ENCODE measurements around the gene ATG13.
"Not testable (repeated sequence)": the region's sequence is repeated elsewhere in the genome, so short reads cannot be mapped to it uniquely, and the experiment has no call there.

Gene ATG13

DNA sequence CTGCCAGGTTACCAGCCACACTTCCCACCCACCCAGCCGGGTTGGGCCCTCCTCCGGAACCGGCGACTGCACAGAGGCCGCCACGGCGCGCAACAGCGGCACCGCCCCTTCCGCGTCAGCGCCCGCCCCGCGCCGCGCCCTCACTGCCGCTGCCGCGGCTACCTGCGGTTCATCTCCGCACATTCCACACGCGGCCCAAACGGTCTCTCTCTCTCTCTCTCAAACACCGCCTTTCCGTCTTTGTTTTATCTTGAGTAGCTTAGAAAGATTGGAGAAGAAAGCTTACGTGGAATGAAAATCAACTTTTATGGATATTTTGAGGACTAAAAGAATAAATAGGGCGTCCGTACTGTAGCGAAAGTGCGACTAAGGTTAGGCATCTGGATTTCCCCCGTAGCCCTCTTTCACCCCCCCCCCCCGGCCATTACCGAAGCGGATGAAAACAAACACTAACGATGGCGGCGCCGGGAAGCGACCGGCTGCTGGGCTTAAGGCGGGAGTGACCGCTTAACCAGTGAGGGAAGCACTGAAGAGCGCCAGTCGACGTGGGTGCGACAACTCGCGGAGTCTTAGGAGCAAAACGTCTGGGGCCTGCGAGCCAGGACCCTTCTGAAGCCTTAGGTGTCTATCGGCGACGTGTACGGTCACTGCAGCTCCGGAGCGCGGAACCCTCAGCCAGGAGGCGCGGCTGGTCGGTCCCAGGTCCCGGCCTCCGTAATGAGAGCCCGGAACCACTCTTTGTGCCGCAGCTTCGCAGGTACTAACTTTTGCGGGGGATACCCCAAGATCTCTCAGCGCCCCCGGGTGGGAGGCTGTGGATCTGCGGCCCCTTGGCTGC, at the start of gene ATG13, which contains the start of gene HARBI1:
Gene ATG13 (plus strand): TSS at position 420 of the 838 bp plus-strand sequence. CDS start 26,739 bp downstream, outside the sequence.
Gene HARBI1 (minus strand): TSS at position 94 of the 838 bp plus-strand sequence. CDS start 990 bp downstream, outside the sequence.
- peak; percentile 82 for TF ChIP-seq CTCF (conservative IDR thresholded peaks at IDR 0.05; ENCODE audit: low read length)
- H3K4me3 ChIP-seq (ENCODE audit: low read length), result peak within 1 kb of the TSS; percentile 100
- DNase-seq (ENCODE audit: low read depth), result peak; percentile 89

GRCh38 chr11:46570790-46571398, 46.5 kb upstream of the ATG13 start:
- no peak for DNase-seq (ENCODE audit: low read depth)
- TF ChIP-seq CTCF (conservative IDR thresholded peaks at IDR 0.05; ENCODE audit: low read length), result no peak

DNA sequence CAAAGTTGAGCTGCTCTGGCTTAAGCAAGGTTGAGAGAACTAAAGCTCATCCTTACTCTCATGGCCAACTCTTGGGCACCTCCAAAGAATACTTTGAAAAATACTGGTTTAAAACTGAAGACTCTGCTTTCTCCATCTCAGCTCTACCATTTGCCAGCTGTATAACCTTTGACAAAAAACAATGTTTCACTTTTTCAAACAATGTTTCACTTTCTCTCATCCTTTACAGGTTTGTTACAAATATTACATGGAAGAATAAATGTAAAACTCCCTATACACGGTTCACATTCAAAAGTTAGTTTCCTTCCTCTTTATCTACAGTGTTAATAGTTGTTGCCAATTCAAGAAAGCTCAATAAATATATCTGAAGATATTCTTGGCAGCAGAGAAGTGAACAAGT, 42.7 kb upstream of the ATG13 start:
- TF ChIP-seq CTCF (conservative IDR thresholded peaks at IDR 0.05; ENCODE audit: low read length), result no peak
- DNase-seq (ENCODE audit: low read depth), result no peak

More at GRCh38 chr11:46570790-46571398, 46.5 kb upstream of the ATG13 start:
- no peak overlapping the region for H3K4me3 ChIP-seq (ENCODE audit: low read length)

DNA sequence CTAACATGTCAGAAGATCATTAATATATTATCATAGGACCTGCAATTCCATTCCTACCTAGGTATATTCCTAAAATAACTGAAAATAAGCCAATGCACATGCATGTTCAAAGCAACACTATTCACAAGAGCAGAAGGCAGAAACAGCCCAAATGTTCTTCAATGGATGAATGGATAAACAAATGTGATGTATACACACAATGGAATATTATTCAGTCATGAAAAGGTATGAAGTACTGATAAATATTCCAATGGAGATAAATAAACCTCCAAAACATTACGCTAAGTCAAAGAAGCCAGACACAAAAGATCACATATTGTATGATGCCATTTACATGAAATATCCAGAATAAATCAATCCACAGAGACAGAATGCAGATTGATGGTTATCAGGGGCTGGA, 40.3 kb upstream of the ATG13 start:
- DNase-seq (ENCODE audit: low read depth), result no peak
- TF ChIP-seq CTCF (conservative IDR thresholded peaks at IDR 0.05; ENCODE audit: low read length), result no peak
- H3K4me3 ChIP-seq (ENCODE audit: low read length), result no peak overlapping the region

More for the DNA sequence above, 42.7 kb upstream of the ATG13 start:
- H3K4me3 ChIP-seq (ENCODE audit: low read length), result no peak overlapping the region

GRCh38 chr11:46582588-46582987, 34.8 kb upstream of the ATG13 start:
- DNase-seq (ENCODE audit: low read depth), result no peak
- H3K4me3 ChIP-seq (ENCODE audit: low read length), result no peak overlapping the region
- TF ChIP-seq CTCF (conservative IDR thresholded peaks at IDR 0.05; ENCODE audit: low read length), result no peak

- not testable (repeated sequence) for H3K4me3 ChIP-seq (ENCODE audit: low read length); DNase-seq (ENCODE audit: low read depth)
Observed at GRCh38 chr11:46583513-46583912, 33.8 kb upstream of the ATG13 start.

- H3K4me3 ChIP-seq (ENCODE audit: low read length), result no peak overlapping the region
- TF ChIP-seq CTCF (conservative IDR thresholded peaks at IDR 0.05; ENCODE audit: low read length), result no peak
- DNase-seq (ENCODE audit: low read depth), result no peak
Observed at GRCh38 chr11:46588131-46588530, 29.2 kb upstream of the ATG13 start.
